PC-9 (cell line): ENCODE results near the gene ARPP21. TPM values are rescaled to one million over a fixed set of nuclear protein-coding genes. Genes with fewer than 3 reads are reported as not detected.

Source experiments
- BruUV-seq: library from RNA; stranded (reverse); fragments of 400-500 nt; replicated peaks from 2 replicates; lab custom pipeline; 2021; lab: Mats Ljungman, UMichigan
- CTCF ChIA-PET: fragments of 300-600 bp; sonication (Branson Sonifier 250); formaldehyde crosslinking; loops from one replicate; lab custom pipeline; 2022; ENCODE audit warnings: antibody characterized with exemption; lab: Charles Lee
- POLR2A ChIA-PET: fragments of 300-600 bp; sonication (Branson Sonifier 250); formaldehyde crosslinking; loops from one replicate; lab custom pipeline; 2022; ENCODE audit warnings: antibody characterized with exemption; ENCODE audit not compliant: unreplicated experiment; lab: Charles Lee
- DNase-seq, 2 experiments: peaks; one replicate each; pipeline versions ENCODE4 v3.0.0 to v3.0.0-alpha.2; 2015 to 2022; ENCODE audit warnings: mixed read lengths in 1 of 2
- H2AFZ ChIP-seq: fragments of 200-600 bp; sonication (generic); 2 replicates; pipeline ENCODE4 v1.8.1; 2017; ENCODE audit warnings: antibody characterized with exemption
- H3F3A ChIP-seq: fragments of 200-600 bp; sonication (generic); 2 replicates; pipeline ENCODE4 v1.8.1; 2017; ENCODE audit warnings: antibody characterized with exemption, mild to moderate bottlenecking, low read depth; ENCODE audit not compliant: insufficient read depth
- H3K27ac ChIP-seq: fragments of 200-600 bp; sonication (generic); 2 replicates; pipeline ENCODE4 v1.6.1; 2016; ENCODE audit warnings: mixed run types
- H3K27me3 ChIP-seq: fragments of 200-600 bp; sonication (generic); 2 replicates; pipeline ENCODE4 v1.6.1; 2016; ENCODE audit warnings: low read depth, mixed run types; ENCODE audit not compliant: insufficient read depth
- H3K36me3 ChIP-seq: fragments of 200-600 bp; sonication (generic); 2 replicates; pipeline ENCODE4 v1.6.1; 2016; ENCODE audit warnings: low read depth, mixed run types
- H3K4me1 ChIP-seq: fragments of 200-600 bp; sonication (generic); replicated peaks from 2 replicates; pipeline ENCODE4 v1.6.1; 2016; ENCODE audit warnings: mixed run types; ENCODE audit not compliant: insufficient read depth
- H3K4me2 ChIP-seq: fragments of 200-600 bp; sonication (generic); 2 replicates; pipeline ENCODE4 v1.6.1; 2017; ENCODE audit warnings: mixed run types
- H3K4me3 ChIP-seq: fragments of 200-600 bp; sonication (generic); 2 replicates; pipeline ENCODE4 v1.6.1; 2016; ENCODE audit warnings: mixed run types
- H3K79me2 ChIP-seq: fragments of 200-600 bp; sonication (generic); 2 replicates; pipeline ENCODE4 v1.6.1; 2017; ENCODE audit warnings: low read depth, mixed run types
- H3K9me2 ChIP-seq: fragments of 200-600 bp; sonication (generic); 2 replicates; pipeline ENCODE4 v1.8.1; 2017; ENCODE audit warnings: mild to moderate bottlenecking; ENCODE audit not compliant: insufficient read depth
- H3K9me3 ChIP-seq: fragments of 200-600 bp; sonication (generic); 2 replicates; pipeline ENCODE4 v1.8.1; 2016; ENCODE audit warnings: low read depth; ENCODE audit not compliant: insufficient read depth
- H4K20me1 ChIP-seq: fragments of 200-600 bp; sonication (generic); 2 replicates; pipeline ENCODE4 v1.8.1; 2017; ENCODE audit not compliant: insufficient read depth
- CTCF ChIP-seq: fragments of 200-600 bp; sonication (generic); conservative IDR thresholded peaks from 2 replicates; pipeline ENCODE4 v1.6.1; 2017; ENCODE audit warnings: mixed run types, antibody characterized with exemption, mild to moderate bottlenecking, moderate library complexity
- EZH2 ChIP-seq: fragments of 200-600 bp; sonication (generic); IDR thresholded peaks from 2 replicates; pipeline ENCODE4 v1.8.0; 2017; ENCODE audit warnings: antibody characterized with exemption, low read depth
- intact Hi-C: fragments of 100-400 bp; cut with micrococcal nuclease; formaldehyde crosslinking; loops from one replicate; pipeline ENCODE4 v1.10.0; 2022; ENCODE audit not compliant: unreplicated experiment
- total RNA-seq: library from RNA; stranded (reverse); gene quantifications from 2 replicates; pipeline ENCODE4 v1.2.3, GENCODE V29; 2021

The ARPP21 gene
- total RNA-seq, 1 experiment from 2014 or later = not detected

GRCh38 chr3:35674451-35675109 lies 35.3 kb downstream of the ARPP21 start:
- H3F3A ChIP-seq = no peaks in the 10 kb centered on the region
- ChIA-PET CTCF (no interaction called here), POLR2A (no interaction called here)
- no peaks in the 10 kb centered on the region for H3K9me2 ChIP-seq
- H4K20me1 ChIP-seq = no peaks in the 10 kb centered on the region
- BruUV-seq = no TSS peak
- DNase-seq = no peak
- H3K27ac ChIP-seq = no peak overlapping the region
- no peaks in the 10 kb centered on the region for H3K9me3 ChIP-seq
- H3K27me3 ChIP-seq = peaks cover 27% of the 10 kb centered on the region
- intact Hi-C loops = no loop called here
- H3K4me3 ChIP-seq = no peak overlapping the region
- no peaks in the 10 kb centered on the region for H3K79me2 ChIP-seq
- H3K4me2 ChIP-seq = no peak overlapping the region
- no peaks in the 10 kb centered on the region for H3K36me3 ChIP-seq
- TF ChIP-seq CTCF (no peak), EZH2 (no peak)
- no peak overlapping the region for H2AFZ ChIP-seq
- H3K4me1 ChIP-seq = no peaks in the 10 kb centered on the region

- Histone ChIP-seq H3K4me2 (no peak overlapping the region), H3K36me3 (no peaks in the 10 kb centered on the region), H3K4me1 (no peaks in the 10 kb centered on the region), H3K27me3 (peaks cover 32% of the 10 kb centered on the region), H3K27ac (no peak overlapping the region), H3F3A (no peaks in the 10 kb centered on the region), H3K4me3 (no peak overlapping the region), H3K79me2 (no peaks in the 10 kb centered on the region), H2AFZ (no peak overlapping the region), H3K9me2 (no peaks in the 10 kb centered on the region), H3K9me3 (no peaks in the 10 kb centered on the region), H4K20me1 (no peaks in the 10 kb centered on the region)
- CTCF ChIA-PET = no interaction called here
- POLR2A ChIA-PET = no interaction called here
- no peak for DNase-seq
- no TSS peak for BruUV-seq
- intact Hi-C loops = no loop called here
- TF ChIP-seq CTCF = no peak
- TF ChIP-seq EZH2 = no peak
These were observed 35.9 kb downstream of the ARPP21 start for GRCh38 chr3:35675206-35675605.

- no peak for DNase-seq
- H3K4me1 ChIP-seq = no peaks in the 10 kb centered on the region
- H3K27ac ChIP-seq = no peak overlapping the region
- no peaks in the 10 kb centered on the region for H4K20me1 ChIP-seq
- H3K27me3 ChIP-seq = peaks cover 35% of the 10 kb centered on the region
- H3K9me3 ChIP-seq = no peaks in the 10 kb centered on the region
- no TSS peak for BruUV-seq
- POLR2A ChIA-PET = no interaction called here
- no peak overlapping the region for H2AFZ ChIP-seq
- H3F3A ChIP-seq = no peaks in the 10 kb centered on the region
- intact Hi-C loops = no loop called here
- CTCF ChIA-PET = no interaction called here
- H3K4me2 ChIP-seq = no peak overlapping the region
- no peaks in the 10 kb centered on the region for H3K79me2 ChIP-seq
- no peaks in the 10 kb centered on the region for H3K9me2 ChIP-seq
- no peaks in the 10 kb centered on the region for H3K36me3 ChIP-seq
- no peak overlapping the region for H3K4me3 ChIP-seq
- TF ChIP-seq EZH2 (no peak), CTCF (no peak)
These were observed 36.3 kb downstream of the ARPP21 start for GRCh38 chr3:35675621-35676020.
